ENCODE measurements around the gene UBE2E2.

The UBE2E2 gene

GRCh38 chr3:23389089-23389488, 186.0 kb downstream of the UBE2E2 start:
- no peak for DNase-seq (ENCODE audit: low read depth in 2 of 2)

- no peak for DNase-seq (ENCODE audit: low read depth in 2 of 2)
These were observed 186.6 kb downstream of the UBE2E2 start for GRCh38 chr3:23389686-23390085.

DNA sequence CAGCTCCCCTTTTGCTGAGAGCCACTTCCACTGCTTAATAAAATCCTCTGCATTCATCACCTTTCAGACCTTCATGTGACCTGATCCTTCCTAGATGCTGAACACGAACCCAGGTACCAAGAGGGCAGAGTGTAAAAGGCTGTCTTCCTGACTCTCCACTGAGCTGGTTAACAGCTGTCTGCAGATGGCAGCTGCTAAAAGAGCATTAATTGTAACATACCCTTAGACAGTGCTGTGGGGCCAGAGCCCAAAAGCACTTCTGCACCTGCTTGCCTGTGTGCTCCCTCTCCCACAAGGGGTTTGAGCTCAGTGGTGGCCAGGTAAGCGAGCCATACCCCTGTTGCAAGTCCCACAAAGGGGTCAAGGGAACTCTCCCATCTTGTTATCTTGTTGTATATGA, 187.3 kb downstream of the UBE2E2 start:
- no peak for DNase-seq (ENCODE audit: low read depth in 2 of 2)

DNA sequence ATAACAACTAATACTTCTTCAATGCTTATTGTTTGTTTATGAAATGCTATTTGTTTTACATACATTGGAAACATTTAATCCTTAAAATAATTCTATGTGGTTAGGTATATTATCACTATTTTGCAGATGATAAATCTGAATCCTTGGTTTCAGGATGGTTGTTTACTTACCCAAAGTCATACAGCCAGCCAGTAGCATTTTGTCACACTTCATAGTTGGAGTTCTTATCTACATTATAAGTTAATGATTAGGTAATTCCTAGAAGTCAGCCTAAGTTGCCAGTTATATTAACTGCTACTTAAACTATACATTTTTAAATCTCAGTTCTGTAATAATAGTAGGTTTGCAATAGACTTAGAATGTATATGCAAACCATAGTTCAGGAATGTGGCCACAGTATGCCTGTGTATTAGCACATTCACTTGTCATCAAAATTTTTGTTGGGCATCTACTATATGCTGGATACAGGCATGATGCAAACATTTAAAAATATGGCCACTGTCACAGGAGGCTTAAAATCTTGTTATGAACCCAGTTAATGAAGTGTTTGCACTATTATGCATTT, 187.9 kb downstream of the UBE2E2 start:
- DNase-seq (ENCODE audit: low read depth in 2 of 2) = no peak

GRCh38 chr3:23395115-23395514, 192.0 kb downstream of the UBE2E2 start:
- DNase-seq (ENCODE audit: low read depth in 2 of 2) = no peak

DNA sequence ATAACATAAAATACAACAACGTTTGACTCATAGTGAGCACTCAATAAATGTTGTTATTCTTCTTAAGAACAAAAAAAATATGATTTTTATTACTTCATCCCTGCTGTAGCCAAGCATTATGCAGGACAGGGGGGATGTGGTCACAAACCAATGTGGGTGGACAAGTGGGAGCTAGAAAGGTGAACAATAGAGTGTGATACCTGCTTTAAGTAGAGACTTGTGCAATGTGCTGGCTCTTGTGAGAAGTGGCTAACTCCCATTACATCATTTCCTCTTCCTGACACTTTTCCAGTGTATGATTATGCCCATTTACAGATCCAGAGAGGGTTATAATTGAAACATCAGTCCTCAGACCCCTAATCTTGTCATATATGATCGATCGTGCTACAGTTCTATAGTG, 193.6 kb downstream of the UBE2E2 start:
- DNase-seq (ENCODE audit: low read depth in 2 of 2) = no peak

DNA sequence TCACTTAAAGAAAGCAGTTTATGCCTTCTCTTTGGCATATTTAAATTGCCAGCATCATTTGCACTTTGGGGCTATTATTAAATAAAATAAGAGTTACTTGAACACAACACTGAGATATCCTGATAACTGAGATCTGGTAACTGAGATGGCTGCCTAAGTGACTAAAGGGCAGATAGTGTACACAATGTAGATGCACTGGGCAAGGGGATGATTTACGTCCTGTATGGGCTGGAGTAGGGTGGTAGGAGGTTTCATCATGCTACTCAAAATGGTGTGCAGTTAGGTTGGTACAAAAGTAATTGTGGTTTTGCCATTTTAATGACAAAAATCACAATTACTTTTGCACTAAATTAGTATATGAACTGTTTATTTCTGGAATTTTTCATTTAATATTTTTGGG, 196.1 kb downstream of the UBE2E2 start:
- DNase-seq (ENCODE audit: low read depth in 2 of 2) = no peak

DNA sequence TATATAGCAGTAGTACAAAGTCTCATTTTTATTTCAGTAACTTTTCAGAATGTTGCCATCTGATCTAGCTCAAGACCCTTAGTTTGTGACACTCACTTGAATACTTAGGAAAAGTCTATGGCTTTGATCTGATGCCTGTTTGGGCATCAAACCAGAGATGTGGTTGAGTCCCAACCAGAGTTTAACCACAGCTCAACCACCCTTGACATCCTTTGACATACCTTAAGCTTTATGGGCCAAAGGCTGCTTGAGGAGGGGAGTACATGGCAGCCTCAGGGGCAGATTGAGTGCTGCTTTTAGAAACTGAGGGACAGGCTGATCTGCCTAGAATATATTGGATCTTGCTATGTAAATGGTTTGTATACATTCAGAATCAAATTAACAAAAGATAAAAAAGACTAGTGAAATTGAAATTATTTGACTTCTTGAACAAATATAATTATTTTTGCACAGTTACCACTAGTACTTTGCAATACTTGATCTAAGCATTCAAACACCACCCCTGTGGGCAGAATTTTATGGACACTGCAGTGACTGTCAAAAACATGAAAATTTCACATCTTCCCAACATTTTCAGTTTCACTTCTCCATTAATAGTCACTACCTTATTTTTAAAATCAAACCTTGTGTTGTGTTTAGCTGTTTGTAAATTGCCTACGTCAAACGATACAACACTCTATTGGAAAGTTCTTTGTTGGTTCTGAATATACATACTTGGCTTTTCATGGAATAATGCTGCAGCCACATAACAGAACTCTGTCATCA, 199.8 kb downstream of the UBE2E2 start:
- DNase-seq (ENCODE audit: low read depth in 2 of 2) = no peak

GRCh38 chr3:23404246-23404645, 201.1 kb downstream of the UBE2E2 start:
- no peak for DNase-seq (ENCODE audit: low read depth in 2 of 2)

DNA sequence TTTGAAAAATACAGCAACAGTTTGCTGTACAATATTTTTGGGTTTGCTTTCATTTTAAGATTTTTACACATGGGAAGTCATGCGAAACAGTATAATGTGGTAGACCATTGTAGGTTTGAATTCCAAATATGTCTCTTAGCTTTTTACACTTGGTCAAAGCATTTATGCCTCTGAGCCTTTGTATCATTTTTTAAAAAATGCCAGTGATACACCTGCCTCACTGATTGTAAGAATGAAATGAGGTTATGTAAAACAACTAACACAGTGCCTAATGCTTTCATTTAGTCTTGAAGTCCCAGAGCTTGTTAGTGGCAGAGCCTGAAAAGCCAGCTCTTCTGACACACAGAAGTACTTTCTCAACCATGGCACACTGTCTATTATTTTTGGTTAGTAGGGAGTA, 202.0 kb downstream of the UBE2E2 start:
- DNase-seq (ENCODE audit: low read depth in 2 of 2) = no peak

DNA sequence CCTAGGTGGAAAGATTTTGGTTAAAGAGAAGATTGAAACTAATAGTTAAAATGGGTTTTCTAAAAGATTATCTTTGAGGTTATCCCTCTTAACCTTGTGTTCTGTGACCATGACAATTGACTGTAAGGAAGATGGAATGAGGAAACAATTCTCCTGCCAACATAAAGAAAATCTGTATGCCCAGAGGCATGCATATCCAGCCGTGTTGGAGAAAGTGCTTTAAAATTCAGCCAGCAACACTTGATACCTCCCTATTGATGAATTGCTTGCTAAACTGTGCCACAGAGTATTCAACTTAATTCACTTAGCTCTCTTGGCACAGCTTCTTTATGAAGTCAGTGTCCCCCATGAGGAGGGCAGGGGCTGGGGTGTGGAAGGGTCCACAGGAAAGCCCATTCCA, 203.5 kb downstream of the UBE2E2 start:
- DNase-seq (ENCODE audit: low read depth in 2 of 2) = no peak

GRCh38 chr3:23418026-23418425, 214.9 kb downstream of the UBE2E2 start:
- DNase-seq (ENCODE audit: low read depth in 2 of 2) = no peak

DNA sequence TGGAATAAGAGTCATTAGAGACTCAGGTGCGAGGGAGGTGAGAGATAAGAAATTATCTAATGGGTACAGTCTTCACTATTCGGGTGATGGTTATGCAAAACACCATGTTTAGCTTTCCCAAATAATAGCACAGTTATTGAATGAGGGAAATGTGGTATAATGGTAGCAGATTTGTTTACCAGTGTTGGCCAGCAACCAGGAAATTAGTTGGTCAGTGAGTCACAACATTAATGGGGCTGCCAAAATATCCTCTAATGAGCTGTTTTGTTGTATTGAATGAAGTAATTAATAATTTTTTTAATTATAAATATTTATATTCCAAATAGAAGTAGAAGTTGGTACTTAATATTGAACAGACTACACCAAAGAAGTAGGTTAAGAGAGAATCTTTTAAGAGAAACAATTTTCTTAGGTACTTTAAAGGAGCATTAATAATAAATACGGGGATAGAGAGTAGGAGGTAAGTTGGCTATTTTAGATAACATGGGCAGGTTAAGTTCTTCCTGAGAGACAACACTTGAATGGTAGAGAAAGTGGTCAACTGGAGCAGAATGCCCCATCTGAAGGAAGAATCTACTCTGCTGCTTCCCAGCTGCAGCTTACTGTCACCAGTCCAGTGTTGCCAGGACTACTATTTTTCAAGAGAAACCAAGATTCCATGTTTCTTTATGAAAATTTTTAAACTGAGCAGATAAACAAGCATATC, 218.8 kb downstream of the UBE2E2 start:
- no peak for DNase-seq (ENCODE audit: low read depth in 2 of 2)

DNA sequence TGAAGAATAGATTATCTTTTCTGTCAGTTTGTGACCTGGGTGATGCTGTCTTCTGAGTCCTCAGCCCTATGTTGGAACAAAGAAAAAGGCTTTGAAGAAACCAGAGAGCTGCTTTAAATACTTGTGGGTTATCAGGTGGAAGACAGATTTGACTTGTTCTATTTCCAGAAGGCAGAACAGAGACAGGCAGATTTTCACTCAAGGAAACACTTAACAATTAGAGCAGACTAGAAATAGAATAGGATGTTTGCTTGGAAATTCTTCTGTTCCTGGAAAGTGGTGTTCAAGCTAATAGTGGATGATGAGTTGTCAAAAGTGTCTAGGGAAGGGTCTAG, 219.4 kb downstream of the UBE2E2 start:
- DNase-seq (ENCODE audit: low read depth in 2 of 2) = no peak

DNA sequence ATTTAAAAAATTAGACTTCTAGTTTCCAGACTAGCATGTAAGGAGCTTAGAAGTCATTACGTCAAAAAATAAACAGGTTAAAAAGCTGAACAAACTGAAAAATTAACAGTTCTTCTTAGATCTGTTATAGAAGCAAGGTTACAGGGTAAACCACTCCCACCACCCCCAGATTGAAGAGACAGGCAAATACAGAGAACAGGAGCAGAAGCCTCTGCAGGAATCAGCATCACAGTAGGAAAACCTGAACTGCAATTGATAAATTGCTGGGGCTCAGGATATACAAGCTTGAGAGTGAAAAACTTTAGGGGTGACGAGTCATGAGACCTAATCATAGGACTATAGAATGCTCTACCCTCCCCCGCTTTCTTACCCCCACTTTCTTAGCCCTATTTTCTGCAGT, 222.3 kb downstream of the UBE2E2 start:
- no peak for DNase-seq (ENCODE audit: low read depth in 2 of 2)

- no peak for DNase-seq (ENCODE audit: low read depth in 2 of 2)
These were observed 227.8 kb downstream of the UBE2E2 start for GRCh38 chr3:23430781-23431398.

- DNase-seq (ENCODE audit: low read depth in 2 of 2) = no peak
These were observed 228.6 kb downstream of the UBE2E2 start for GRCh38 chr3:23431764-23432163.

- DNase-seq (ENCODE audit: low read depth in 2 of 2) = no peak
These were observed 232.2 kb downstream of the UBE2E2 start for GRCh38 chr3:23435318-23435717.

DNA sequence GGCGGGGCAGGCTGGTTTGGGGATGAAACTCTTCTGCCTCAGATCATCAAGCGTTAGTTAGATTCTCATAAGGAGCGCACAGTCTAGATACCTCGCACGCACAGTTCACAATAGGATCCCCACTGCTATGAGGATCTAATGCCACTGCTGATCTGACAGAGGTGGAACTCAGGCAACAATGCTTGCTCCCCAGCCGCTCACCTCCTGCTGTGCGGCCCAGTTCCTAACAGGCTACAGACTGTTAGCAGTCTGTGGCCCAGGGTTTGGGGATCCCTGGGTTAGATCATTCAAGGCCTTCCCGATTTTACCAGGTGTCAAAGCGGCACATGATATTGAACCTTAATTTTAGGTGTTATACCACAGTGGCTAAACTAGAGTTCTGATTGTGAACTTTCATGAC, 232.8 kb downstream of the UBE2E2 start:
- no peak for DNase-seq (ENCODE audit: low read depth in 2 of 2)

DNA sequence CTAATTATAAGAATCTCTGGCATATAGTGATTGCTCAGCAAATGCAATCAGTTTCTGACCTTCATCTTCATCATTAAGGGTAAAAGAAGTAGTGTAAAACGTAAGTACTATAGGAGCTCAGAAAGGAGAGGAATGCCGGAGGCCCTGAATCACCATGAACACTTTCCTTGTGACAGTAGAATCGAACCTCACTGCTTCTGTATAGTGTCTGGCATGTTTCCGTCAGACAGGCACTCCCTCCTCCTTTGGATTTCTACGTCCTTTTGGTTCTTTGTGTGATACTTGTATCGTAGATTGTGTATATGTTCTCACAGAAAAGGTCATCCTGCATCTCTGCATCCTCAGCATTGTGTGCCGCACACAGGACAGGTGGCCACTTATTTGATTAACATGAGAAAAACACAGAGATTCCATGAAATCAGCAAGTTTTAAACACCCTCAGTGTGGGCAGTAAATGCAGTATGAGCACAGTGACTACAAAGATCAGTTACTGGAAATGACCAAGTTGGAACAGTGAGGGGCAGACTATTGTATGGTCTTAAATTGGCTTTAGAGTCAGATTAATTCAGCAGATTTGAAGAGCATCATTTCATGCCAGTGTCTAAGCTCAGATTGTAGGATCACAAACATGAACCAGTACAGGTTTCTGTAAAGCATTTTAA, 234.5 kb downstream of the UBE2E2 start:
- no peak for DNase-seq (ENCODE audit: low read depth in 2 of 2)

- no peak for DNase-seq (ENCODE audit: low read depth in 2 of 2)
These were observed 235.5 kb downstream of the UBE2E2 start for GRCh38 chr3:23438657-23439056.

- DNase-seq (ENCODE audit: low read depth in 2 of 2) = no peak
These were observed 236.0 kb downstream of the UBE2E2 start for GRCh38 chr3:23439080-23439479.

Measured in stimulated activated CD4-positive, alpha-beta T cell treated with anti-CD3 and anti-CD28 coated beads, Interleukin-12 subunit alpha, Interleukin-12 subunit beta, amount 100 ng/mL, for 24 hours (primary cell).